CD4-positive, alpha-beta T cell treated with Interleukin-15 for 4 hours (primary cell): Measurements from ENCODE around the gene UCKL1.
"Not testable (repeated sequence)": the region's sequence is repeated elsewhere in the genome, so short reads cannot be mapped to it uniquely, and the experiment has no call there.

Source experiments
- DNase-seq: peaks from one replicate; pipeline ENCODE4 v3.0.0-alpha.2; 2020; ENCODE audit warnings: low spot score

UCKL1 gene

GRCh38 chr20:63942969-63943807 lies 13.0 kb downstream of the UCKL1 start:
- DNase-seq = no peak

- no peak for DNase-seq
These were observed 13.8 kb downstream of the UCKL1 start for GRCh38 chr20:63942250-63942951.

- peak; percentile 73 for DNase-seq
These were observed 14.7 kb downstream of the UCKL1 start for GRCh38 chr20:63941282-63942081.

GRCh38 chr20:63940472-63941266 lies 15.5 kb downstream of the UCKL1 start:
- DNase-seq = no peak

GRCh38 chr20:63940071-63940471 lies 16.1 kb downstream of the UCKL1 start:
- no peak for DNase-seq

- DNase-seq = no peak
These were observed 16.9 kb downstream of the UCKL1 start for GRCh38 chr20:63939061-63939935.

- no peak for DNase-seq
These were observed 18.6 kb downstream of the UCKL1 start for GRCh38 chr20:63937596-63937995.

GRCh38 chr20:63935447-63935846 lies 20.8 kb downstream of the UCKL1 start:
- DNase-seq = no peak

GRCh38 chr20:63934271-63935068 lies 21.7 kb downstream of the UCKL1 start:
- no peak for DNase-seq

- DNase-seq = no peak
These were observed 22.6 kb downstream of the UCKL1 start for GRCh38 chr20:63933646-63934045.

- DNase-seq = no peak
These were observed 23.5 kb downstream of the UCKL1 start for GRCh38 chr20:63932606-63933160.

GRCh38 chr20:63931735-63932134 lies 24.5 kb downstream of the UCKL1 start:
- no peak for DNase-seq

GRCh38 chr20:63930971-63931553 lies 25.2 kb downstream of the UCKL1 start:
- no peak for DNase-seq

GRCh38 chr20:63929473-63929883 lies 26.7 kb downstream of the UCKL1 start:
- DNase-seq = not testable (repeated sequence)

- no peak for DNase-seq
These were observed 27.1 kb downstream of the UCKL1 start for GRCh38 chr20:63929071-63929470.

- DNase-seq = no peak
These were observed 29.9 kb downstream of the UCKL1 start for GRCh38 chr20:63926298-63926697.

- no peak for DNase-seq
These were observed 32.0 kb downstream of the UCKL1 start for GRCh38 chr20:63924241-63924640.

GRCh38 chr20:63923651-63924050 lies 32.6 kb downstream of the UCKL1 start:
- no peak for DNase-seq

GRCh38 chr20:63920226-63920625 lies 36.0 kb downstream of the UCKL1 start:
- no peak for DNase-seq
